Stromal cell of bone marrow (primary cell): ENCODE measurements around the gene ITPRIP.

Experiments used
- DNase-seq: peaks from one replicate; pipeline ENCODE4 v3.0.0-alpha.2; 2012; ENCODE audit warnings: low read depth

The ITPRIP gene

GRCh38 chr10:104307576-104308438 is 30.5 kb downstream of the ITPRIP start:
- no peak for DNase-seq

DNA sequence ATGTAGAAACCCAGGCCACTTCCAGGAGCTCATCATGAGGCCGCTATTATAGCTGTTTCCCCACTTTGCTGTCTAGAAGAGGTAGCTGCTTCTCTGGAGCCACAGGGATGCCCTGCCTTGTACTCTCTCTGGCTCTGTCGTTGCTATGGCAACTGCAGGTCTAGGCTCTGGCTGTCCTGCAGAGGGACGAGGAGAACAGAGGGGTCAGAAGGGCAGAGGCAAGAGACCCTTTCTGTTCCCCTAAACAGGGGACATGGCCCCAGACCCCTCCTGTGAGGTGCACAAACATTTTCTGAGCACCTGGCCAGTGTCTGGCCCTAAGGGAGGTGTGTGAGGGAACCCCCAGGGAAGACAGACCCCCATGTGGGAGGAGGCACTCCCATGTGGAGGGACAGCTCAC is 31.4 kb downstream of the ITPRIP start:
- no peak for DNase-seq

DNA sequence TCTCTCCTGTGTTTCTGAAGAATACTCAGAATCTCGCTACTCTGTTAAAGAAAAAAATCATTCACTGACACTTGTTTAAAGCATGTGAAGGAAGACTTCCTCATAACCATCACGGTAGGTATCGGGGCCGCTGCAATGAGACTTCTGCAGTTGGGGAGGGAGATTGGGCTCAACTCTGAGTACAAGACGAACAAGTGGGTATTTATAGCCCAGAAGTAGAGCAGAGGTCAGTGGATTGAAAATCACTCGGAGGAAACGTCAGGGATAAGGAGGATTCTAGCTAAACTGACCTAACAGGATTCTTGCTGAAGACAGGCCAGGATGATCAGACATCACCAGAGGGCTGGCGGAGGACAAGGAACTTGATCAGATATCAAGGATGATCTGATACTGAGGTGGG is 33.3 kb downstream of the ITPRIP start:
- DNase-seq: no peak

DNA sequence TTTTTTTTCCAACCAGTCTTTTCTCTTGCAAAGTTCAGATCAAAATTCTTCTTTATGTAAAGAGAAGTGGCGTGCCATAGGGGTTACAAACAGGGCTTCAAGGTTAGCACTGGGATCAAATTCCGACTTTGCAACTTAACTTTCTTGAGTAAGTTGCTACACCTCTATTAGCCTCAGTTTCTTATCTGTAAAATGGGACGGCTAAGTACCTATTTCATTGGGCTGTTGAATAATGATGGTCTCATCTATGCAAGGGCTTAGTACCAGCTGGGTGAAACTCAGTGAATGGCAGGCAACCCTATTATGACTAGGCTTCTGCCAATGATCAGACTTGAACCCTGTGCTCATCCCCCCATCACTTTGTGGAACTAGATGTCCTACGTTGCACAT is 33.9 kb downstream of the ITPRIP start:
- DNase-seq: no peak

- no peak for DNase-seq
These were observed 34.5 kb downstream of the ITPRIP start for GRCh38 chr10:104303594-104304355.

DNA sequence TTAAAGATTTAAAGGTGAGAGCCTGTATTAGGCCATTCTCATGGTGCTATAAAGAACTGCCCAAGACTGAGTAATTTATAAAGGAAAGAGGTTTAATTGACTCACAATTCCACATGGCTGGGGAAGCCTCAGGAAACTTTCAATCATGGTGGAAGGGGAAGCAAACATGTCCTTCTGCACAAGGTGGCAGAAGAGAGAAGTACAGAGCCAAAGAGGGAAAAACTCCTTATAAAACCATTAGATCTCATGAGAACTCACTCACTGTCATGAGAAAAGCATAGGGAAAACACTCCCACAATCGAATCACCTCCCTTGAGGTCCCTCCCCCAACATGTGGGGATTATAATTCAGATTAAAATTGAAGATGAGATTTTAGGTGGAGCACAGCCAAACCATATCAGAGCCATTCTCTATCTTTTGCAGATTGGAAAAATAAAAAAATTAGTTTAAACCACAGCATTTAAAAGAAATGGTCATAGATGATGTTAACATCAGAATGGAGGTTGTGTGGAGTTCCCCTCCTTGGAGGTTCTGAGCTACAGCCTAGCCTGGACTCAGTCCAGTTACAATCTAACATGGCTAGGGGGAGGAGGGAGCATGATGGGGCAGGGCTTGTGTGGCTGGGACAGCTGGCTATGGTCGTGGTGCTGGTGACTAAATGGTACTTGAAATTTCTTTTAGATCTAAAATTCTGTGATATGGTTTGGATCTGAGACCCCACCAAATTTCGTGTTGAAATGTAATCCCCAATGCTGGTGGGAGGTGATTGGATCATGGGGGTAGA is 36.2 kb downstream of the ITPRIP start:
- DNase-seq: no peak

- DNase-seq: peak; percentile 98
These were observed 37.5 kb downstream of the ITPRIP start for GRCh38 chr10:104300736-104301292.

- peak; percentile 97 for DNase-seq
These were observed 38.1 kb downstream of the ITPRIP start for GRCh38 chr10:104300002-104300735.

DNA sequence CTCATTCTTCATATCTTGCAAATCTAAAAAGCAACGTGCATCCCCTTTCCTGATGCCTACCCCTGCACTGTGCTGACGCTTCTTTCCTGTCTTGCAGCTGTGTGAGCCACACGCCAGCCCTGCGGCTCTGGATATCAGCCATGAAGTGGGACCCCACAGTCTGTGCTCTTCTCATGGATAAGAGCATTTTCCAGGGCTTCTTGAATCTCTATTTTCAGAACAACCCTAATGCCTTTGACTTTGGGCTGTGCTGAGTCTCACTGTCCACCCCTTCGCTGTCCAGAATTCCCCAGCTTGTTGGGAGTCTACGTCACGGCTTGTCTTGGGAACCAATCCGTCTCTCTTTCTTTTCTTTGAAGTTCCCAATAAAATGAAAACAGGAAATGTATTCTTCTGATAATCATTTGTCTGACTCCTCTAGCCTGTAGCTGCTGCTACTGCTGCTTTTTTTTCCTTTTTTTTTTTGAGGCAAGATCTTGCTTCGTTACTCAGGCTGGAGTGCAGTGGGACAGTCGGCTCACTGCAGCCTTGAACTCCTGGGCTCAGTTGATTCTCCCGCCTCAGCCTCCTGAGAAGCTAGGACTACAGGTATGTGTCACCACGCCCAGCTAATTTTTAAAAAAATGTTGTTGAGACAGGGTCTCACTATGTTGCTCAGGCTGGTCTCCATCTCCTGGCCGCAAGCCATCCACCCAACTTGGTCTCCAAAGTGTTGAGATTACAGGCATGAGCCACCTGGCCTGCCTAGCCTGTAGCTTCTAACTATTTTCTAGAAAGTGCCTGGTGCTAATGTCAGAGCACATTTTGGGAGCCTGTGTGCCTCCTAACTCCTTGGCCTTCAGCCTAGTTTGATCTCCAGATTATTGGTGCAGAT is 39.0 kb downstream of the ITPRIP start:
- DNase-seq: no peak

DNA sequence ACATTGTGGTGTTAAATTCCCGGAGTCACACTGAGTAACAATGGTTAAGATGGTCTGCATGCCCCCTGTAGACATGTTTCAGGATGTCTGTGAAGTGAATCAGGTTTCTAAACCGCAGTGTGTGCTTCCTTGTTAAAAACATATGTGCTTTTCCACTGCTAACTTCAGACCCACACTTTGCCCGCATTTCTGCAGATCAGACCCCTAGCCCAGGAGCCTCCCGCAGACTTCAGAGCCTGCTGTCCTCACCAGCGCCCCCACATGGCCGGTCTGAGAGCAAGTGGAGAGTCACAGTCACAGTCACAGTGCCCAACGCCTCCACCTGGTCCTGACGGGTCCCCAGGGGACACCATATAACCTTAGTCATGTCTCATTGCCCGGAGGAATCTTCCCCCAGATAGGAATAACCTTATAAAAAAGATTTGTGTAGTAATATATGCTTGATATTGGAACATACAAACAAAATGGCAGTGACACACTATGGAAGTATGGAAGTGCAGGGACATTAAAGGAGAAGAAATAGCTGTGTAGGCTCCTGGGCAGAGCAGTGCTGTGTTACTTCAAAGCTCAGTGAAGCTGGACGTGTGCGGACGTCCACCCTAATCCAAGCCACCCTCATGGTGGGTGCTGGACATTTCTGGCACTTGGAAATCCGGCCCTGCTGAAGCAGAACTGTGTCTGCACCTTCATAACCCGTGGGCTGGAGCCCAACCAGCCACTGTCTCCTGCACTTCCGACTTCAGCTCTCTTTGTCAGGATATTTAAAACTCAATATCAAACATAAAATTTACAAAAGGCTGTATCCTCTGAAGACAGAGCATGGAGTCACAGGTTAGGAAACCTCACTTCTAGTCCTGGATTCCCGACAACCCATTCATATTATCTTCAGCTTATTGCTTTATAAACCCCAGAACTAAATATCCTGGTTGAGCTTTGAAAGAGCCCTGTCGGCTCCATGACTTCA is 40.3 kb downstream of the ITPRIP start:
- no peak for DNase-seq

GRCh38 chr10:104296687-104297436 is 41.4 kb downstream of the ITPRIP start:
- DNase-seq: no peak

DNA sequence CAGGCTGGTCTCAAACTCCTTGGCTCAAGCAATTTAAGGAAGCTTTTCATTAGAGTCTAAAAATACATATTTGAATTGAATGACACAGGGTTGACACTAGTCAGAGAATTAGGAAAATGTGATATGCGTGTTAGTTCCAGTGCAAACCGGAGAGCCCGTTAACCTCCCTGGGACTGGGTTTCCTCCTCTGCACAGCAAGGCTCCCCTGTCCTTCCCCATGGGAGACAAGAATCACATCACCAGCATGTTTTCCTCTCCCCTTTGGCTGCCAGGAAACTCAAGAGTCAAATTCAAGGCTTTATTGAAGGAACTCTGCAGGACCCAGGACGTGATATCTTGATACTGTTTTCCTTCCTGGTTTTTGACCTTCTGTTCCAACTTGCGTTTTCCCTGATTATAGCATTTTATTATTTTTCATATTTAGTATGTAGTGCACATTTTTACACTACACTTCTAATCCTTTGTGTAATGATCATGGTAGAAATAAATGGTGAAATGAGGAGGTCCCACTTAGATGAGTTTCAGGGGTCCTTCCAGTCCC is 44.4 kb downstream of the ITPRIP start:
- DNase-seq: no peak

- DNase-seq: no peak
These were observed 45.3 kb downstream of the ITPRIP start for GRCh38 chr10:104293011-104293410.

DNA sequence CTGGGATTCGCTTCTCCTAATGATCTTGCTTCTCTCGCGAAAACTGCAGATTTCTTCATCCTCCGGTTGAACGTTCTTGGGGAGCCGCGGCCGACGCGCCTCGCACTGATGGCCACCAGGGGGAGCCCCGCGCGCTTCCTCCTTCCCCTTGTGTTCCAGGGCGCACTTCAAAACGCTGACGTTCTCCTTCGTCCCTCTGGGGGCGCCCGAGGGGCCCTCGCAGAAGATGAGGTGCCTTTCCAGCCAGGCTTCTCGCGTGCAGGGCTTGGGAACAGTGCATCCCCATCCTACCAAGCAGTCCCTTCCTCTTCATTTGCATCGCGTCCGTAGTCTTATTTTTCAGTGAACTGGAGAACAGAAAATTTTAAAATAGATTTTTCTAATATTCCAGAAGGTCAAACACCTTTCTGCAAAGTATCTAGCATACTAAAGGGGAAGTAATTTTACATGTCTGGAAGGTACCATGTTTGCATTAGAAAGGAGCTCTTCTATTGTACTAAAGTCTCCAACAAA is 46.8 kb downstream of the ITPRIP start:
- peak; percentile 80 for DNase-seq

DNA sequence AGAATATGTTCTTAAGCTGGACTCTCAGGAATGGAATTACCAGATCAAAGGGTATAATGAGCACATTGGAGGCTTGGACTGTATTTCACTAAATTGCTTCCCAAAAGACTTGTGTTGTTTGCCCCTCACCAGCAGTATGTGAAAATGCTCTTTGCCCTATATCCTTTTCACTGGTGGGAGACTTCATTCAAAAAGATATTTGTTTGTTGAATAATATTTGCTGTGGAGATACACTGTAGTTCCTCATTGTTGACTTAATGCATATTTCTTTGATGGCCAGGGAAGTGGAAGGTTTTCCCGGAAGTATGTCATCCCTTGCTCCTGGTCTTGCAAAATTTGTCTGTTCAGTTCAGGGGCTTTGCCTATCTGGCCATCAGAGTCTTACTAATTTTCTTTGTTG is 49.9 kb downstream of the ITPRIP start:
- DNase-seq: no peak

GRCh38 chr10:104286939-104287338 is 51.3 kb downstream of the ITPRIP start:
- DNase-seq: no peak

GRCh38 chr10:104284846-104285245 is 53.4 kb downstream of the ITPRIP start:
- DNase-seq: no peak

DNA sequence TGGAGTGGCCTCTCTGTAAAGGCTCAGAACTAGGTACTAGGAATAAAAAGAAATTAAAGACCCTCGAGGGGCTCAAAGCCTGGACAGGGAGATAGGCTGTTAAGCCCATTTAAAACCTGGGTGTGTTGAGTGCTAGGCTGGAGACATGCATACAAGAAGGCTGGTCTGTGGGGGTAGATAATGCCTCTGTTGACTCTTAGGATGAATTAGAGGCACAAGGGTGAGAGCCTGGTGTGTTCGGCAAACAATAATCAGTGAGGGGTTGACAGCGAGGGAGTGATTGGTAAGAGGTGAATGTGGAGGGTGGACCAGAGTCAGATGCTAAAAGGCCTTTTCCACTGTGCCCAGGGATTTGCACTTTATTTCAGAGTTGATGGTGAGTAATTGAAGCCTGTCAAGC is 56.6 kb downstream of the ITPRIP start:
- no peak for DNase-seq
